Trophoblast cell (in vitro differentiated cells and primary cell): ENCODE measurements around the gene UTP25.

ENCODE experiments used
- DNase-seq, 2 donors: peaks; one replicate each; pipeline ENCODE4 v3.0.0-alpha.2; 2016
- H2AFZ ChIP-seq: 2 replicates; pipeline ENCODE4 v1.6.1; 2013; ENCODE audit warnings: low read length, moderate library complexity, mild to moderate bottlenecking; ENCODE audit not compliant: insufficient read depth, poor library complexity
- H2AK5ac ChIP-seq: 2 replicates; pipeline ENCODE4 v1.6.1; 2013; ENCODE audit warnings: mild to moderate bottlenecking, low read length
- H2BK120ac ChIP-seq: 2 replicates; pipeline ENCODE4 v1.6.1; 2013; ENCODE audit warnings: low read length, mild to moderate bottlenecking, moderate library complexity; ENCODE audit not compliant: insufficient read depth, poor library complexity
- H2BK12ac ChIP-seq: 2 replicates; pipeline ENCODE4 v1.6.1; 2013; ENCODE audit warnings: mild to moderate bottlenecking, low read length, moderate library complexity
- H2BK5ac ChIP-seq: 2 replicates; pipeline ENCODE4 v1.6.1; 2013; ENCODE audit warnings: low read length, low read depth, moderate library complexity, mild to moderate bottlenecking; ENCODE audit not compliant: poor library complexity
- H3K14ac ChIP-seq: 2 replicates; pipeline ENCODE4 v1.6.1; 2013; ENCODE audit warnings: mild to moderate bottlenecking, low read length
- H3K18ac ChIP-seq: 2 replicates; pipeline ENCODE4 v1.6.1; 2013; ENCODE audit warnings: mild to moderate bottlenecking, low read length
- H3K23ac ChIP-seq: 2 replicates; pipeline ENCODE4 v1.6.1; 2013; ENCODE audit warnings: low read length
- H3K27ac ChIP-seq: 2 replicates; pipeline ENCODE4 v1.5.1; 2013; ENCODE audit warnings: low read depth, mild to moderate bottlenecking, inconsistent platforms, low read length, moderate library complexity
- H3K27me3 ChIP-seq: 2 replicates; pipeline ENCODE4 v1.6.1; 2013; ENCODE audit warnings: inconsistent platforms, mild to moderate bottlenecking, low read length, moderate library complexity; ENCODE audit not compliant: insufficient read depth
- H3K36me3 ChIP-seq, 2 experiments: 1 replicate in 1 of 2; 2 replicates in 1 of 2; pipeline ENCODE4 v1.6.1; 2013; ENCODE audit warnings: low read length in 2 of 2, mild to moderate bottlenecking in 2 of 2, moderate library complexity in 1 of 2; ENCODE audit not compliant: insufficient read depth in 2 of 2, control insufficient read depth in 1 of 2
- H3K4ac ChIP-seq: 2 replicates; pipeline ENCODE4 v1.6.1; 2013; ENCODE audit warnings: low read depth, mild to moderate bottlenecking, low read length, moderate library complexity
- H3K4me1 ChIP-seq, 2 experiments: 1 replicate in 1 of 2; 2 replicates in 1 of 2; pipeline ENCODE4 v1.6.1; 2013; ENCODE audit warnings: low read length in 2 of 2, mild to moderate bottlenecking in 2 of 2, moderate library complexity in 1 of 2; ENCODE audit not compliant: insufficient read depth in 2 of 2, control insufficient read depth in 1 of 2
- H3K4me2 ChIP-seq: 2 replicates; pipeline ENCODE4 v1.6.1; 2013; ENCODE audit warnings: inconsistent platforms, mild to moderate bottlenecking, low read length, moderate library complexity
- H3K4me3 ChIP-seq: 2 replicates; pipeline ENCODE4 v1.5.1; 2013; ENCODE audit warnings: mild to moderate bottlenecking, low read depth, low read length, inconsistent platforms
- H3K79me1 ChIP-seq: one replicate; pipeline ENCODE4 v1.6.1; 2013; ENCODE audit warnings: low read length
- H3K79me2 ChIP-seq: 2 replicates; pipeline ENCODE4 v1.6.1; 2013; ENCODE audit warnings: low read length, mild to moderate bottlenecking; ENCODE audit not compliant: control insufficient read depth, insufficient read depth, poor library complexity
- H3K9ac ChIP-seq: 2 replicates; pipeline ENCODE4 v1.6.1; 2013; ENCODE audit warnings: mild to moderate bottlenecking, low read length
- H3K9me3 ChIP-seq: 2 replicates; pipeline ENCODE4 v1.6.1; 2013; ENCODE audit warnings: low read depth, mild to moderate bottlenecking, control low read depth, inconsistent platforms, low read length; ENCODE audit not compliant: insufficient read depth
- H4K12ac ChIP-seq: 2 replicates; pipeline ENCODE4 v1.6.1; 2013; ENCODE audit warnings: low read depth, mild to moderate bottlenecking, low read length, moderate library complexity
- H4K8ac ChIP-seq: 2 replicates; pipeline ENCODE4 v1.6.1; 2013; ENCODE audit warnings: low read depth, mild to moderate bottlenecking, low read length, moderate library complexity
- H4K91ac ChIP-seq: one replicate; pipeline ENCODE4 v1.6.1; 2013; ENCODE audit warnings: low read depth, mild to moderate bottlenecking, low read length, moderate library complexity
- WGBS: extraction: QIAGEN DNeasy Blood & Tissue Kit; methylation state at CpG from one replicate; pipeline ENCODE4 v1.1.7; 2013; ENCODE audit warnings: missing lambda C conversion rate; ENCODE audit not compliant: insufficient read length, insufficient coverage; ENCODE audit errors: extremely low coverage; 5-methylcytosine and 5-hydroxymethylcytosine counted together

UTP25 gene

DNA sequence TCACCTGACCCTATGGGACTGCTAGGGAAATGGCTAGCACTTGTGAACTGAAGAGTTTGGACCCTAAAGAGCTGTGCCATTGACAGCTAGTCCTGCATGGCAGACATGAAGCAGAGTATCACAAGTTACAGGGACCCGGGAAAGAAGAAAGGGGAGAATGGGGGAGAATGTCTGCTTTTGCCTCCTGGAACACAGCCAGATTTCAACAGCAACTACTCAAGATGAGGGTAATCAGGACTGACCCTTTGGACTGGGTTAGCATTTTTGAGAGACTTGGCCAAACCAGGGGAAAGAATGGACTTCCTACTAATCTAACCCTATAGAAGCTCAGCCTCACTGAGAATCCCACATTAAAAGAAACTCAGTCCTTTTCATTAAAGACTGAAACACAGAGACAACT lies 8.7 kb upstream of the UTP25 start:
- H3K9ac ChIP-seq, result no peak overlapping the region
- no peak overlapping the region for H3K18ac ChIP-seq
- no CpG with 5 or more reads among the region's 1 CpG for WGBS
- H4K12ac ChIP-seq, result no peak overlapping the region
- H3K27ac ChIP-seq, result no peak overlapping the region
- peaks cover 15% of the 10 kb centered on the region for H3K79me1 ChIP-seq
- peaks cover 17 to 19% of the 10 kb centered on the region in 2 experiments for H3K4me1 ChIP-seq
- peaks cover 2% of the 10 kb centered on the region for H3K79me2 ChIP-seq
- no peak overlapping the region for H3K4ac ChIP-seq
- no peak overlapping the region for H3K4me2 ChIP-seq
- no peak for DNase-seq
- H2BK120ac ChIP-seq, result peak overlapping the region; percentile 8
- H3K14ac ChIP-seq, result peak overlapping the region; percentile 18
- H3K27me3 ChIP-seq, result no peaks in the 10 kb centered on the region
- H4K8ac ChIP-seq, result no peak overlapping the region
- no peak overlapping the region for H3K4me3 ChIP-seq
- H4K91ac ChIP-seq, result peak overlapping the region; percentile 71
- no peak overlapping the region for H3K23ac ChIP-seq
- no peaks in the 10 kb centered on the region for H3K36me3 ChIP-seq
- H2AK5ac ChIP-seq, result peak overlapping the region; percentile 13
- H3K9me3 ChIP-seq, result no peaks in the 10 kb centered on the region
- H2BK5ac ChIP-seq, result peak overlapping the region; percentile 9
- peak overlapping the region; percentile 72 for H2BK12ac ChIP-seq
- H2AFZ ChIP-seq, result no peak overlapping the region

DNA sequence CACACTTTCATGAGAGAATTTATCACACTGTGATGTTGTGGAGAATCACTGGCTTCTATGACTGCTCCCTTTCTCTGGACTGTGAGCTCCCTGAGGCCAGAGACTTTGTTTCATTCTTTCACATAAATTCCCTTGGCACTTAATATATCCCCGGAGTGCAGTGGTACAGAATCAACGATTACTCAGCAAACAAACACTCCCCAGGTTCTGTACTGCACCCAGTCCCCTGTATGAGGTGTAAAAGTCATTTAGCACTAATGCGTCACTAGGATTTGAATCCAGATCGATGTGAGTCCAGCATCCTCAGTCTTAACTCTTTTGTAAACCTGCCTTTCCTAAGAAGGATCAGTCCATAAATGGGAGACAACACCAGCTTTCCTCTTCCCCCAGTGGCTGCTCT lies 6.8 kb upstream of the UTP25 start:
- Histone ChIP-seq H2AFZ (no peak overlapping the region), H3K4ac (no peak overlapping the region), H3K18ac (no peak overlapping the region), H3K27me3 (no peaks in the 10 kb centered on the region), H3K9ac (no peak overlapping the region), H3K79me1 (peaks cover 11% of the 10 kb centered on the region), H2AK5ac (no peak overlapping the region), H3K14ac (no peak overlapping the region), H3K79me2 (peaks cover 2% of the 10 kb centered on the region), H3K9me3 (no peaks in the 10 kb centered on the region), H3K4me1 (peaks cover 15% of the 10 kb centered on the region in 2 experiments), H3K23ac (no peak overlapping the region), H2BK120ac (peak overlapping the region; percentile 53), H2BK12ac (peak overlapping the region; percentile 30), H4K8ac (no peak overlapping the region), H3K36me3 (no peaks in the 10 kb centered on the region), H4K12ac (no peak overlapping the region), H2BK5ac (no peak overlapping the region), H4K91ac (no peak overlapping the region), H3K4me2 (no peak overlapping the region), H3K4me3 (no peak overlapping the region), H3K27ac (no peak overlapping the region)
- WGBS, result no CpG with 5 or more reads among the region's 4 CpGs
- DNase-seq, result no peak

DNA sequence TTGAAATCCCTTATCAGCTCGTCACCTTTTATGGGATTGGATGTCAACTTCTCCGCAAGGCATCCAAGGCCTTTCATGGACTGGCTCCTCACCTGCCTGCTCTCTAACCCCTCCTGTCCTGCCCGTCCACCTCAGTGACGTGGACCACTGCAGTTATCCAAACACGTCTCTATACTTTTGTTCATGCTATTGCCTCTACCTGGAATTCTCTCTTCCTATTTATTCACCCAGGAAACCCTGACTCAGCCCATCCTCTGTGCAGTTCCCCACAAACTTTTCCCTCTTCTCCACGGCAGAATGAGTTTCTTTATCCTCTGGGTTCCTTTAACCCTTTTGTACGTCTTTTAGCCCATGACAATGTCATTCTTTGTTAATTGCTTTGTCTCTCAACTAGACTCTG lies 5.1 kb upstream of the UTP25 start:
- no peak overlapping the region for H2AFZ ChIP-seq
- no peak overlapping the region for H4K91ac ChIP-seq
- H3K79me2 ChIP-seq, result no peaks in the 10 kb centered on the region
- H2BK5ac ChIP-seq, result no peak overlapping the region
- H2AK5ac ChIP-seq, result no peak overlapping the region
- no peak overlapping the region for H3K4me3 ChIP-seq
- no CpG with 5 or more reads among the region's 7 CpGs for WGBS
- H3K4me2 ChIP-seq, result no peak overlapping the region
- no peak for DNase-seq
- no peak overlapping the region for H4K12ac ChIP-seq
- no peak overlapping the region for H3K27ac ChIP-seq
- H3K36me3 ChIP-seq, result no peaks in the 10 kb centered on the region
- H2BK12ac ChIP-seq, result no peak overlapping the region
- no peak overlapping the region for H3K9ac ChIP-seq
- no peaks in the 10 kb centered on the region for H3K9me3 ChIP-seq
- no peak overlapping the region for H3K18ac ChIP-seq
- H3K27me3 ChIP-seq, result no peaks in the 10 kb centered on the region
- no peak overlapping the region for H2BK120ac ChIP-seq
- no peak overlapping the region for H4K8ac ChIP-seq
- H3K79me1 ChIP-seq, result peaks cover 3% of the 10 kb centered on the region
- H3K23ac ChIP-seq, result no peak overlapping the region
- H3K14ac ChIP-seq, result no peak overlapping the region
- H3K4me1 ChIP-seq, result peaks cover 4% of the 10 kb centered on the region in 2 experiments
- H3K4ac ChIP-seq, result no peak overlapping the region

DNA sequence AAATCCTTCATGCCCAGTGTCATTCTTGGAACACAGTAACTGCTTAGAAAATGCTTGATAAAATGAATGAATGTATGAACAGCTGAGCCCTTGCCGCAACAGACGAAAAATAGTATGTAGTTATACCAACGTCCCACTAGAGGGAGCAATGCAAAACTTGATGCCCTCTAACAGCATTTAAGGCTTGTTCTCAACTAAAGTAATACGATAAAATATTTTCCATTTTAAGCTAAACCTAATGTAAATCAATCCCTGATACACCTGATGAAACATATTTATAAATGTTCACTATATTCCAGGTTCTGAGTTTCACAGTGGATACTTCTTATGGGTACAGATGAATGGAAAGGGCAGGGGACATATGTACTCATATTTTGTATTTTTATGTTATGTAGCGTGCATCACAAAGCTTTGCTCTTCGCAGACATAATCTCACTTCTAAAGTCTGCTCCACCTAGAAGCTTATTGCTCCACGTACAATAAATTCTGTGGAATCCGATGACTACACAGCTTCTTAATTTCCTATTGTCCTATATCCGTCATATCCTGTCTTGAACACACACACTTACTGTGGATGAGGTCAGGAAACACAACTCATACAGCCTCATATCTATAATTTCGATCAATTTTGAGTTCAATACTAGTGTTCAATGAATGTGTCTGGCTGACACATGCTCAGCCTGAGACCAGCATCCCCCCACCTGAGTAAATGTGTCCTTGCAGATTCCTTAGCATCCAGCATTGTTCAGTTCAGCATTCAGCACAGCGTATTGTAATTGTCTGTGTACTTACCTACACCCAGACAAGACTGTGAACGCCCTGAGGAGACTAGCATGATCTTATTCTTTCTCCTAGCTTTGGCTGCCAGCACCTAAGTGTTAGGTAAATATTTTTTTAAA lies 4.4 kb upstream of the UTP25 start:
- no peak overlapping the region for H4K91ac ChIP-seq
- H2BK120ac ChIP-seq, result no peak overlapping the region
- no peak overlapping the region for H3K27ac ChIP-seq
- H3K18ac ChIP-seq, result no peak overlapping the region
- no peak overlapping the region for H3K4me3 ChIP-seq
- no peak overlapping the region for H4K8ac ChIP-seq
- no peak overlapping the region for H3K23ac ChIP-seq
- H3K4me2 ChIP-seq, result no peak overlapping the region
- no peak overlapping the region for H3K14ac ChIP-seq
- H3K9ac ChIP-seq, result no peak overlapping the region
- no peak overlapping the region for H2AFZ ChIP-seq
- no peak overlapping the region for H2BK12ac ChIP-seq
- H3K79me1 ChIP-seq, result peaks cover 6% of the 10 kb centered on the region
- no CpG with 5 or more reads among the region's 12 CpGs for WGBS
- no peaks in the 10 kb centered on the region for H3K9me3 ChIP-seq
- peaks cover 3% of the 10 kb centered on the region for H3K79me2 ChIP-seq
- H4K12ac ChIP-seq, result no peak overlapping the region
- no peak overlapping the region for H2BK5ac ChIP-seq
- H2AK5ac ChIP-seq, result no peak overlapping the region
- peaks cover 4% of the 10 kb centered on the region in 2 experiments for H3K4me1 ChIP-seq
- H3K27me3 ChIP-seq, result no peaks in the 10 kb centered on the region
- no peaks in the 10 kb centered on the region for H3K36me3 ChIP-seq
- no peak overlapping the region for H3K4ac ChIP-seq
- peak in 1 of 2 donors; percentile 78 for DNase-seq
